Colon (tissue), 2 donors: Measurements from ENCODE around the gene RPP14.

Experiments used
- FAIRE-seq: peaks from 2 replicates; lab custom pipeline; 2012; peaks lifted over from hg19 to GRCh38; lab: Jason Lieb, UNC
- donor health status: control.
- donor health status: control.

RPP14 gene

DNA sequence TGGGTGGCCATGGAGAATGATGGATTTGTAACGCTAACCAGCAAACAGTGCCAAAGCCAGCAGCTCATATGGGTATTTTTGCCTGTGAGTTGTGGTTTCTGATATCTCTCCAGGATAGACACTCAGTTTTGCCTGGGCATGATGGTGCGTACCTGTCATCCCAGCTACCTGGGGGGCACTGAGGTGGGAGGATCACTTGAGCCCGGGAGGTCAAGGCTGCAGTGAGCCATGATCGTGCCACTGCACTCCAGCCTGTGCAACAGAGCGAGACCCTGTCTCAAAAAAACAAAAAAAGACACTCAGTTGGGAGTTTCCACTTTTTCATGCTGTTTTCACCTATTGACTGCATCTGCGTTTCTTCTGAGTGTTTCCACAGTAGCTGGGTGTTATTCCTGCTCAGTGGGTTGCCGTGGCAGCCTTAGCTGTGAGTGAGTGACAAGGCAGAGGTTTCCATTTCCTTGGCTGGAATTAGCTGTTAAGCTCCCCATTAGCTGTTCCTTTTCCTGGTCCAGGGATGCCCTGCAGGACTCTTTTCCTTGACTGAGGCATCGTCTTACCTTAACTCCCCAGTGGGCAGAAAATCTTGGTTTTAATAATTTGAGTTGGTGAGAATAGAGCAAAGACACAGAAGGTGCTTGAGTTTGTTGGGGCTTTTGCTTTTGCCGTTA lies 14.2 kb upstream of the RPP14 start:
- FAIRE-seq, result no peak

DNA sequence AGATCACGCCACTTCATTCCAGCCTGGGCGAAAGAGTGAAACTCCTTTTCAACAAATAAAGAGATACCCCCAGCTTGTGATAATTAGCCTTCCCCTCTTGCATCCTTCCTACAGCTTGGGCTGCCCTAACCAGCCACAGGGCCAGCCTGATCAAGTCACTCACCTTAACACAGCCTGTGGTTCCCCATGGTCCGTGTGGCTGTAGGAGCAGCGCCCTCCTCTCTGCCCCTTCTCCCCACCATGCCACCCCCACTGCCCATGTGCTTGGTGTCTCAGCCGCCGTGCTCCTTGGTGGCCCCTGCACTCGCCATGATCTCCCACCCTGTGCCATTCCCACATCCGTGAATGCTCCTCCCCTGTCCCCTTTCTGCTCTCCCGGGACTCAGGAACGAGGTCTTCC lies 13.2 kb upstream of the RPP14 start:
- FAIRE-seq, result no peak

DNA sequence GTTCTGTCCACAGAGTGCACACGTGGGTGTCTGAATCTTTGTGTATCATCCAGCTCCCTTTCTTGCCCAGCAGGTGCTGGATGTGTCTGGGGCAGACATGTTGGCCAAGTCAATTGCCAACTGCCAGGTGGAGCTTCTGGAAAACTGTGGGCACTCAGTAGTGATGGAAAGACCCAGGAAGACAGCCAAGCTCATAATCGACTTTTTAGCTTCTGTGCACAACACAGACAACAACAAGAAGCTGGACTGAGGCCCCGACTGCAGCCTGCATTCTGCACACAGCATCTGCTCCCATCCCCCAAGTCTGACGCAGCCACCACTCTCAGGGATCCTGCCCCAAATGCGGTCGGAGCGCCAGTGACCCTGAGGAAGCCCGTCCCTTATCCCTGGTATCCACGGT lies 12.5 kb upstream of the RPP14 start:
- no peak for FAIRE-seq

DNA sequence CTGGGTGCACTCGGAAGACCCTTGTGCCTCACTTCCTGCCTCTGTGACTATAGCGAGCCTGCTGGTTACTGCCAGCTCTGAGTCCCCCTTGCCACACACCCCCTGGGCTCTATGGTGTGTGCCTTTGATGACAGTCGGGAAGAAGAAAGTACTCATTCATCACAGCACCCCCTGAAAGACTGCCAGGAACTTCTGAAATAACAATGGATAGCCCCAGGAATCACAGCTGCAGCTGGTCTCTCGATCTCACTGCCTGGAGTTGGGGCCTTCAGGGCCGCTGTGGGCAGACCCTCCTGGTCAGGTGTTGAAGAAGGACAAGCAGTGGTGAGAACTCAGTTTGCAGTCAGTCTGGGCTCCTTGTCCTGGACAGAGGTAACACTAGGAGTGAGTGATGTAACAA lies 9.8 kb upstream of the RPP14 start:
- FAIRE-seq, result no peak

DNA sequence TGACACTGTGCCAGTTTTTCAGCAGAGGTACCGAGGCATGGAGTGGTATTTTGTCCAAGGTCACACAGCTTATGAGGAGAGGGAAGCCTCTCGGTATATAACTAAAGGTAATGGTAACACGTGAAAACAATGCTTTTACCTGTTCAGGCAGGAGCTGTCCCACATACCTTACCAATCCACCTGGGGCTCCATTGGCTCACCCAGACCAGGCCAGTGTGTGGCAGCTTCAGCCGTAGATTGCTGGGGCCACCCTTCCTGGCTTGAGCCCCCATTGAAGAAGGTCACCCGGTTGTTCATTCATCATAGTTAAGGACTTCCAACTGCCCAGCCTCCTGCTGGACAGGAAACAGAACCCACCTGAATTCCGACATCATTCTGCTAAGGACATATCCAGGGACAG lies 9.2 kb upstream of the RPP14 start:
- no peak for FAIRE-seq

DNA sequence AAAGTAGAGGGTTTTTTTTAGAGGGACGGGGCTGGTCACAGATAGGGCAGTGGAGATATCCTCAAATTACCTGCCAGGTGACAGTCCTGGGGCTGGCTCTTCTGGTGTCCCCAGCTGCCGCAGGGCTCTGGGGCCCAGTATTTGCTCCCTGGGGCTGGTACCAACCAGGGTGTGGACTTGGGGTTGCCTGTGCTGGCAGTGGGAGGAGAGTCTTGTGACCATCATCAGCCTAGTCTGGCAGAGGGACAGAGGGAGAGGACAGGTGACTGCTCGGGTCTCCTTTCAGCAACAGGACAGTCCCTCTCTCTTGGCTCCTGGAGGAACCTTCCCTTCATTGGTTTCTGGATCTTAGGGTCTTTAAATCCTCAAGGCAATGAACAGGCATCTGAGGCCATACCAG lies 7.9 kb upstream of the RPP14 start:
- FAIRE-seq, result no peak

DNA sequence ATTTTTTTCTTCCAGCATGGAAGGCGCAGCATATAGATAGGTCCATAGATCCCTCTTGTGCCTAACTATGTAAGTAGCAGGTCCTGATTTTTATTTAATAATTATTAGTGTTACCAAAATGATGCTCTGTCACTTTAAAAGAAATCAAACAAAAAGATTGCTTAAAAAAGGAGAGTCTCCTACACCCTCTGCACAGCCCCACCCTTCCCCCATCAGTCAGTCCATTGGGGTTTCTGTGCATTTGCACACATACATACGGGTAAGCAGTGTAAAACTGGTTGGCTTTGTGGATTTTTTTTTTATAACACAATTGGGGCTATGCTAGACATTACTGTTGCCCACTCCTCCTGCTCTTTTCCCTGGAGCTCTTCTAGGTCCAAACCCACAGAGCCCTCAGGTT lies 7.0 kb upstream of the RPP14 start:
- no peak for FAIRE-seq

DNA sequence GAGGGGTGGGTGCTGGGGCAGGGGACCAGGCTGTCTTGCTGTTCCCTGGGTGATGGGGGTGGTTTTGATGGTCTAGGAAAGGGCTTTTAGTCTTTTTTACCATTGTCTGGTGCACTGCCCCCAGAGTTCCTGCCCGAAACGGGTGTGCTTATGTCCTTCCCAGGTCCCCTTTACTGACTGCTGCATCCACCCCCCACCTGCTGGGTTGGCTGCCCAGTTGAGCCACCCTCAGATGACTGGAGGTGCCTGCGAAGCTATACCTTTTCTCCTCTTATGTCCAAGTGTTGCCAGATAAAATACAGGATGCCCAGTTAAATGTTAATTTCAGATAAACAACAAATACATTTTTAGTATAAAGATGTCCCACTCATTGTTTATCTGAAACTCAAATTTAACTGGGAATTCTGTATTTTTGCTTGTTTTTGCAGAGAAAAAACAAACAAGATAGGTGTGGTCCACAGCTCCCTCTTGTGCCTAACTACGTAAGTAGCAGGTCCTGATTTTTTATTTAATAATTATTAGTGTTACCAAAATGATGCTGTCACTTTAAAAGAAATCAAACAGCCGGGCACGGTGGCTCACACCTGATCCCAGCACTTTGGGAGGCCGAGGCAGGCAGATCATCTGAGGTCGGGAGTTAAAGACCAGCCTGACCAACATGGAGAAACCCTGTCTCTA lies 6.1 kb upstream of the RPP14 start:
- FAIRE-seq, result no peak

DNA sequence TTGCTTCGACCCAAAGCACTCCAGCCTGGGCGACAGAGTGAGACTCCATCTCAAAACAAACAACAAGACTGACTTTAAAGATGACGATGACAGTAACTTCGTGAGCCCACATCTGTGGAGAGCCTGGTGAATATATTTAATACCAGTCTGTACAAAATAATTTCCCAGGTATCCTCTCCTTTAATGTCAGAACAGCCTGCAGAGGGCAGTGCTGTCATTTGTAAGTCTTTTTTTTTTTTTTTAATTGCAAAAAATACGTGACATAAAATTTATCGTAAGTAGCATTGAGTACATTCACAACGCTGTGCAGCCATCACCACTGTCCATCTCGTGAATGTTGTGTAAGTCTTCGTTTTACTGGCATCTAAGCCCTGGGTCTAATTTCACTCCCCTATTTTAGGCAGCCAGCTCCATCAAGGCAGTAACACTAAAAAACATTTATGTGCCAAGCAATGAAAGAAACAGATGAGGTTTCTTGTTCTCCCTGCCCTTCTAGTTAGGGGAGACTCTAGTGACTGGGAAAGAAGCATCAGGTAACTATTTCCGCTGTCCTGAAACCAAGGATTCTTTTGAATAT lies 1.7 kb downstream of the RPP14 start:
- FAIRE-seq, result no peak

DNA sequence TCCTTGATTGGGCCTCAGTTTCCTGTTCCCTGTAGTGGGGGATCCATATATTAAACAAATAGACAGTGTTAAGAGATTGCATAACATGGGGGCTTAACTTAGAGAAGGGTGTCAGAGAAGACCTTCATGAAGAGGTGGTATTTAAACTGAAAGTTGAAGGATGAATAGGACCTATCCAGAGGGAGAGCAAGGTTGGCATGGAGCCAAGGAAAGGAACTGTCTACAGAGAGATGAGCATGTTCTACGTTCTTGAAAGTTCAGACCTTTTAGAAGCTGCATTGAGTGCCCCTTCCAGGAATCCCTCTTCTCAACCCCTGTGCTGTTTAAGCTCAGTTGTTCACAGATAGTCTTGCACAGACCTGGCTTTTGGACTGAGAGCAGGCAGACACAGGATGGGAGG lies 2.7 kb downstream of the RPP14 start:
- no peak for FAIRE-seq

DNA sequence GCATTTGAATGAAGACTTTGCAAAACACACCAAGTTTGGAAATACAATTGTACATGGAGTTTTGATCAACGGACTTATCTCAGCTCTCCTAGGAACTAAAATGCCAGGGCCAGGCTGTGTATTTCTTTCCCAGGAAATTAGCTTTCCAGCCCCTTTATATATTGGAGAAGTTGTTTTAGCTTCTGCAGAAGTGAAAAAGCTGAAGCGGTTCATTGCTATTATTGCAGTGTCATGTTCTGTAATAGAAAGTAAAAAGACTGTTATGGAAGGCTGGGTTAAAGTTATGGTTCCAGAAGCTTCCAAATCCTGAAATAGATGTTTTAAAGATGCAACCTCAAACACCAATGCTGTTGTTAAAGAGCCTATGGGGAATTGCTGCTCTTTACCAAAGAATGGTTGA lies 11.8 kb downstream of the RPP14 start:
- FAIRE-seq, result no peak

DNA sequence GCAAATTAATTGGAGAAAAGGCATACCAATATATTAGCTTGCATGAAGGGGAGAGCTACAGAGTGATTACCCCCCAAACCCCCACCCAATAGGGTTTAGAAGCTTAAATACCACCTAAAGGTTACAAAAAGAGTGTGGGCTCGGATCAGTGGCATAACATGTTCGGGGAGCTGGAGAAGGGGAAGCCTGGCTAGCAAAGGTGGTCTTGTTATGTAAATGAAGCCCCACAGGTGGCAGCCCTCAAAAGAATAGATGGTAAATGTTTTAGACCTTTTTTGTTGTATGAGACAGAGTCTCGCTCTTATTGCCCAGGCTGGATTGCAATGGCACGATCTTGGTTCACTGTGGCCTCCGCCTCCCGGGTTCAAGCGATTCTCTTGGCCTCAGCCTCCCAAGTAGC lies 15.7 kb downstream of the RPP14 start:
- no peak for FAIRE-seq

DNA sequence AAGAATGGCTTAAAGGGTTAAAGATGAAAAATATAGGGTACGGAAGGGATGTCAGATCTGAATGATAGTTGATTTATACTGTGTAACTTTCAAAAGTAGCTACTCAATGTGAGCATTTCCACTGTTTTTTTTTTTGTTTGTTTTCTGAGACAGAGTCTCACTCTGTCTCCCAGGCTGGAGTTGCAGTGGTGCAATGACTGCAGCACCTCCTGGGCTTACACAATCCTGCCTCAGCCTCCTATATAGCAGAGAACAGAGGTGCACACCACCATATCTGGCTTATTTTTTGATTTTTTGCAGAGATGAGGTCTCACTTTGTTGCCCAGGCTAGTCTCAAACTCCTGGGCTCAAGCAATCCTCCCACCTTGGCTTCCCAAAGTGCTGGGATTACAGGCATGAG lies 16.7 kb downstream of the RPP14 start:
- no peak for FAIRE-seq

DNA sequence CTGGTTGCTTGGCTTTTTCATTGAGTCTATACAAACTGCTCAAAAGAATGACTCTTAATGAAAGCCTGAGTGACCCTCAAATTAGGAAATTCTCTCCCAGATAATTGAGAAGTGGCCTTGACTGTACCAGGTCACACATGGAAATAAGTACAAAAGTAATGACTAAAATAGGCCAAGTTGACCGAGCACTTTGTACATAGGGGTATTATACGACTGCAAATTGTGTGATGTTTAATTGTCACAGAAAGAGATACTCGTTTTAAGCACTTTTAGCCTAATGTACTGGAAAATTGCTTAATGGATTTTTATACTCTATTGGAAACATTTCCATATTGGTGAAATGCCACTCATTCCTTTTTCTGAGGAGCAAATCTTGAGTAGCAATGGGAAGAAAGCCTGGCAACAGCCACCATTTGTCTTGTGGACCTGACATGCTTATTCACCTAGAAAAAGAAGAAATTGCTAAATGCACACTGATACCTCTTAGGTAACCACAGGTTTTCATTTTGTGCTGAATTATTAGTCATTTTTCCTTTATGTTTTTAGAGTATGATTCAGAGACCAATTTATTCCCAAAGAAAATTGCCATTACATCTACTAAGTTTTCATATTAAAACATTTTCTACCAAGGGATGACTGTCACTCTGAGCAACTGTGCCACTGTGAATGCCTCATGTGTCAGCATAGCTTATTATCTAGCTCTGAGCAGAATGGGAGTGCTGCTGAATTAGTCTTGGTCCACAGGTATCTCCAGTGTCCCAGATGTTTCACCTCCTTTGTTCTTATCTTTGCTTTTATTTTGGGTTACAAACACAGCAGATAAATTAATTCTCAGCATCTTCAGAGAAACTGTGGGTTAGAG lies 17.7 kb downstream of the RPP14 start:
- no peak for FAIRE-seq

DNA sequence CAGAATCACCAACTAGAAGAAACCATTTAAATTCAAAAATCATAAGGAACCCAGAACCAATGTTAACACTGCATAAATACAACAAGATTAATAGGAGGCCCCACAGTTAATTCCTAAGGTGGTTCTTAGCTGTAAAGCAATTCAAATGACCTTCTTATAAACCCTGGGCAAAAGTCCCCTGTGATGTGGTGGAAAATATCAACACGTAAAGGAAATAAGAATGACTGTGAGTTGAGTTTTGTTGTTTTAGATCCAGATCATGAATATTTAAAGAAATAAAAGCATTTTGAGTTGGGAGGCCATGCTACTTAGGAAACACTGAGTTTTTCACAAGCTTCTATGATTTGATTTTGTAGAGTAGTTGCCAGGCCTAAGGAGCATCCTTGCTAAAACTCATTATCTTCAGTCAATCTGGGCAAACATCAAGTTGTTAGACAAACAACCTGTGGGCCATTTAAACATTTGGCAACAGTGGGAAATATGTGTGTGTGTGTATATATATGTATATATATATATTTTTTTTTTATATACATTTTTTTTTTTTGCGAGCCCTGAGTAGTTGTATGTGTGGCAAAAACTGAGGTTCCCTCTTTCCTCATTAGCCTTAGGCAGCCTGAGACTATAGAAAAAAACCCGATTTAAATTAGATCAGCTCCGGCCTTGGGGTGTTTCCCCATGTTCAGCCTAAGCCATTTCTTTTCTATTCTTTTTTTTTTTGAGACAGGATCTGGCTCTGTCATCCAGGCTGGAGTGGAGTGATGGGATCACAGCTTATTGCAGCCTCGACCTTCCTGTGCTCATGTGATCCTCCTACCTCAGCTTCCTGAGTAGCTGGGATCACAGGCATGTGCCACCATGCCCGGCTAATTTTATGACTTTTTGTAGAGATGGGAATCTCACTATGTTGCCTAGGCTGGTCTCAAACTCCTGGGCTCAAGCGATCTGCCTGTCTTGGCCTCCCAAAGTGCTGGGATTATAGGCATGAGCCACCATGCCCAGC lies 18.6 kb downstream of the RPP14 start:
- FAIRE-seq, result no peak

DNA sequence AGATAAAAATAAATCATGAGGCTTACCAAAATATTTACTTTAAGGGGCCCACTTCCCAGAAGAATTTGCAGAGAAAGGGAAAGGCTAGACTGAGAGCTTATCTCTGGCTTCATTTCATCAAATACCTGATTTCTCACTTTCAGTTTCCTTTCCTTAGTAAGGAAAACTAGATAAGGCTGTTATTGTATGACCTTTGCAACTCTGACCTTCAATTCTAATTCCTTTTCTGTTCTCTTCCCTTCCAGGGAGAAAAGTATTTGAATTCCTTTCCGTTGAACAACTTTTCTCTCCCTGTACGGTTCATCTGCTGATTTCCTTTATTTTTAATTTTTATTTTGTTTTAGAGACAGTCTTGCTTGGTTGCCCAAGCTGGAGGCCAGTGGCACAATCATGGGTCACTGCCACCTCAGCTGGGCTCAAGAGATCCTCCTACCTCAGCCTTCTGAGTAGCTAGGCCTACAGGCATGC lies 19.5 kb downstream of the RPP14 start:
- FAIRE-seq, result no peak

DNA sequence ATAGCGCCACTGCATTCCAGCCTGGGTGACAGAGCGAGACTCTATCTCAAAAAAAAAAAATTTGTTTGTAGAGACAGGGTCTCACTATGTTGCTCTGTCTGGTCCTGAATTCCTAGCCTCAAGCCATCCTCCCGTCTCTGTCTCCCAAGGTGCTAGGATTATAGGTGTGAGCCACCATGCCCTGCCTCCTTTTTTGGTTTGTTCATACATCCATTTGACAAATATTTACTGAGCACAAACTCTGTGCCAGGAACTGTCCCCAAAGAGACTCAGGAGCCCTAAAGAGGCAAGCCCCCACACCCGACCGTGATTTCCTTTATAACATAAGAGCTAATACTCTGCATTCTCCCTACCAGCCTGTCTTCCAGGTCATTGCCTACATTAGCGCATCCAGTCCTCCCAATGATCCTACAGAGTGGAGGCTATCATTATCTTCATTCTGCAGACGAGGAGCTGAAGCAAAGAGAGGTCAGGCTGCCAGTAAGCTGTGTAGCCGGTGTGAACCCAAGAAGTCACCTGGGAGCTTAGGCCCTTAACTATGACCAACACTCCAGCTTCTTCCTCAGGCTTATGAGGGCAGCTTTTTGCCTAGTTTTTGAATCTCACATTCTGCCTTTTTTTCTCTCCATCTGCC lies 20.3 kb downstream of the RPP14 start:
- FAIRE-seq, result no peak

DNA sequence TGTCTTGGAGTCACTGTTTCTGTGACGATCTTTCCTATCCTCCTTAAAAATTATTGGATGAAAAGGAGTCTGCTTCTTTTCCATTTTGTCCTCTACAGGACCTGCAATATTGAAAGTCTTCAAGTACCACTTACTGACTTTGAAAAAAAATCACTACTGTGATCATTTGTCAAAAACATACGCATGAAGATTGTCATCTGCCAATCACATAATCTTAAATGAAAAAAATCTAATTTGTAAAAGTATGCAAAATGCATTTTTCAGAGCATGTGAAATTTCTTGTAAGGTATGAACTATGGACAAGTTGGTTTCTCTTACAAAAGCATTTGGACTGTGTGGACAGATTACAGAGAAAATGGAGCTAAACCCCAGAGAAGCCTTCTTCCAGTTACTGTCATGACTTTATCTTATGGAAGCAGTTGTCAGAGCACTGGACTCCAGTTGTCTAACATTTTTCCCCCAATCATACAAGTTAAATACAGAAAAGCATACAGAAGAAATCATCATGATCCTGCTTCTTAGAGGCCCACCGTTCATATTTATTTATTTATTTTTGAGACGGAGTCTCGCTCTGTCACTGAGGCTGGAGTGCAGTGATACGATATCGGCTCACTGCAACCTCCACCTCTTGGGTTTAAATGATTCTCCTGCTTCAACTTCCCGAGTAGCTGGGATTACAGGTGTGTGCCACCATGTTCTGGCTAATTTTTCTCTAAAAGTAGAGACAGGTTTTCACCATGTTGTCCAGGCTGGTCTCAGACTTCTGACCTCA lies 23.3 kb downstream of the RPP14 start:
- no peak for FAIRE-seq

DNA sequence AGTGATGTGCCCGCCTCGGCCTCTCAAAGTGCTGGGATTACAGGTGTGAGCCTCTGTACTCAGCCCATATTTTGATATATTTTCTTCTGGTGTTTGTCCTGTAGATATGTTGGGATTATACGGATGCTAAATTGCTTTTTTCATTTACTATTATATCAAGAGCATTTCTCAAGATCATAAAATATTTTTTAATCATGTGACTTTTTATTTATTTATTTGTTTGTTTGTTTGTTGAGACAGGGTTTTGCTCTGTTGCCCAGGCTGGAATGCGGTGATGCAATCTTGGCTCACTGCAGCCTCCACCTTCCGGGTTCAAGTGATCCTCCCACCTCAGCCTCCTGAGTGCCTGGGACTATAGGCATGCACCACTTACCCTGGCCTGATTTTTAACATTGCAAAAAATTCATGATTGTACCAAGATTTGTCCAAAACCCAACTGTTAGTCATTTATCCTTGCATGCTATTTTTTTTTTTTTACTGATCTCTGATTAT lies 23.9 kb downstream of the RPP14 start:
- FAIRE-seq, result no peak

DNA sequence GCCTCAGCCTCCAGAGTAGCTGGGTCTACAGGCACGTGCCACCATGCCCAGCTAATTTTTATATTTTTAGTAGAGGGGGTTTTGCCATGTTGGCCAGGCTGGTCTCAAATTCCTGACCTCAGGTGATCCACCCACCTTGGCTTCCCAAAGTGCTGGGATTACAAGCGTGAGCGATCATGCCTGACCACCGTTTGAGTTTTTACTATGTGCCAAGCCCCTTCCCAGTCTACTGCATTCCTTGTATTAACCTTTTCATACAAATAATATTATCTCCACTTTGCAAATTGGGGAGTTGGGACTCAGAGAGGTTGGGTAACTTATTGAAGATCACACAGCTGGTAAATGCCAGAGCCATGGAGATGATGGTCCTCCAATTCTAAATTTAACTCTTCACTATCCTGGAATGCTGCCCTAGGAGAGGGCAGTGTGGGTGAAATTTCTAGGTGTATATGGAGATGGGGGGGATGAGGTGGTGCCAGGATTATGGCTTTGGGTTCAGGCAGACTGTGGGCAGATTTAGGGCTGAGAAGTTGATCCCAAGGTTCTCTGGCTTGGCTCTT lies 25.6 kb downstream of the RPP14 start:
- no peak for FAIRE-seq
